NAMALWA (cell line): Measurements from ENCODE around the gene TSR3.
"Not testable (repeated sequence)": the region's sequence is repeated elsewhere in the genome, so short reads cannot be mapped to it uniquely, and the experiment has no call there.

Source experiments
- DNase-seq: peaks from one replicate; pipeline ENCODE4 v3.0.0-alpha.2; 2015; ENCODE audit warnings: low spot score

Gene TSR3

GRCh38 chr16:1337486-1337885 lies 14.2 kb downstream of the TSR3 start:
- DNase-seq: no peak

- no peak for DNase-seq
Observed at GRCh38 chr16:1336619-1337018, 15.1 kb downstream of the TSR3 start.

GRCh38 chr16:1335996-1336395 lies 15.7 kb downstream of the TSR3 start:
- DNase-seq: peak; percentile 60

- peak; percentile 70 for DNase-seq
Observed at GRCh38 chr16:1335211-1335971, 16.3 kb downstream of the TSR3 start.

- no peak for DNase-seq
Observed at GRCh38 chr16:1334739-1335138, 16.9 kb downstream of the TSR3 start.

- no peak for DNase-seq
Observed at GRCh38 chr16:1333854-1334700, 17.6 kb downstream of the TSR3 start.

GRCh38 chr16:1333149-1333812 lies 18.4 kb downstream of the TSR3 start, which contains the start of gene BAIAP3:
Gene BAIAP3, plus strand, starts transcription at chr16:1333645. Its CDS starts 4,905 bp downstream, at chr16:1338550.
- peak; percentile 45 for DNase-seq

- no peak for DNase-seq
Observed at GRCh38 chr16:1332618-1333148, 19.0 kb downstream of the TSR3 start.

GRCh38 chr16:1331712-1332617 lies 19.7 kb downstream of the TSR3 start:
- DNase-seq: peak; percentile 98

- DNase-seq: no peak
Observed at GRCh38 chr16:1330931-1331711, 20.6 kb downstream of the TSR3 start.

GRCh38 chr16:1330260-1330914 lies 21.3 kb downstream of the TSR3 start:
- DNase-seq: peak; percentile 60

- DNase-seq: not testable (repeated sequence)
Observed at GRCh38 chr16:1328961-1329360, 22.7 kb downstream of the TSR3 start.

- DNase-seq: not testable (repeated sequence)
Observed at GRCh38 chr16:1328136-1328535, 23.5 kb downstream of the TSR3 start.

GRCh38 chr16:1327619-1327947 lies 24.1 kb downstream of the TSR3 start:
- no peak for DNase-seq

GRCh38 chr16:1326946-1327618 lies 24.6 kb downstream of the TSR3 start:
- DNase-seq: no peak

GRCh38 chr16:1326391-1326790 lies 25.3 kb downstream of the TSR3 start:
- no peak for DNase-seq

- DNase-seq: no peak
Observed at GRCh38 chr16:1325673-1326371, 25.9 kb downstream of the TSR3 start.

- no peak for DNase-seq
Observed at GRCh38 chr16:1325261-1325660, 26.4 kb downstream of the TSR3 start.
